ENCODE measurements around the gene TBXAS1.

The TBXAS1 gene

GRCh38 chr7:140017543-140017942 lies 188.5 kb downstream of the TBXAS1 start:
- no peak overlapping the region for H3K4me3 ChIP-seq (ENCODE audit: low read depth, low read length)
- no peak for TF ChIP-seq CTCF (IDR thresholded peaks at IDR 0.05; ENCODE audit: low read depth, low read length)

- TF ChIP-seq CTCF (IDR thresholded peaks at IDR 0.05; ENCODE audit: low read depth, low read length): no peak
Measured at GRCh38 chr7:140018125-140019043, 189.3 kb downstream of the TBXAS1 start.

GRCh38 chr7:140019172-140019571 lies 190.1 kb downstream of the TBXAS1 start:
- no peak overlapping the region for H3K4me3 ChIP-seq (ENCODE audit: low read depth, low read length)
- no peak for TF ChIP-seq CTCF (IDR thresholded peaks at IDR 0.05; ENCODE audit: low read depth, low read length)

More at GRCh38 chr7:140018125-140019043, 189.3 kb downstream of the TBXAS1 start:
- no peak overlapping the region for H3K4me3 ChIP-seq (ENCODE audit: low read depth, low read length)

- no peak for TF ChIP-seq CTCF (IDR thresholded peaks at IDR 0.05; ENCODE audit: low read depth, low read length)
- H3K4me3 ChIP-seq (ENCODE audit: low read depth, low read length): no peak overlapping the region
Measured at GRCh38 chr7:140019606-140020005, 190.5 kb downstream of the TBXAS1 start.

GRCh38 chr7:140021603-140022002 lies 192.5 kb downstream of the TBXAS1 start:
- no peak for TF ChIP-seq CTCF (IDR thresholded peaks at IDR 0.05; ENCODE audit: low read depth, low read length)
- no peak overlapping the region for H3K4me3 ChIP-seq (ENCODE audit: low read depth, low read length)

GRCh38 chr7:140022582-140023211 lies 193.6 kb downstream of the TBXAS1 start:
- TF ChIP-seq CTCF (IDR thresholded peaks at IDR 0.05; ENCODE audit: low read depth, low read length): no peak

GRCh38 chr7:140023728-140024127 lies 194.7 kb downstream of the TBXAS1 start:
- H3K4me3 ChIP-seq (ENCODE audit: low read depth, low read length): no peak overlapping the region
- no peak for TF ChIP-seq CTCF (IDR thresholded peaks at IDR 0.05; ENCODE audit: low read depth, low read length)

More at GRCh38 chr7:140022582-140023211, 193.6 kb downstream of the TBXAS1 start:
- no peak overlapping the region for H3K4me3 ChIP-seq (ENCODE audit: low read depth, low read length)

Measured in WI38 (cell line).